Non-pigmented ciliary epithelial cell (primary cell): ENCODE measurements around the gene SSPN.

ENCODE experiments used
- DNase-seq: peaks from one replicate; pipeline ENCODE4 v3.0.0-alpha.2; 2010; ENCODE audit warnings: low read depth

SSPN gene

DNA sequence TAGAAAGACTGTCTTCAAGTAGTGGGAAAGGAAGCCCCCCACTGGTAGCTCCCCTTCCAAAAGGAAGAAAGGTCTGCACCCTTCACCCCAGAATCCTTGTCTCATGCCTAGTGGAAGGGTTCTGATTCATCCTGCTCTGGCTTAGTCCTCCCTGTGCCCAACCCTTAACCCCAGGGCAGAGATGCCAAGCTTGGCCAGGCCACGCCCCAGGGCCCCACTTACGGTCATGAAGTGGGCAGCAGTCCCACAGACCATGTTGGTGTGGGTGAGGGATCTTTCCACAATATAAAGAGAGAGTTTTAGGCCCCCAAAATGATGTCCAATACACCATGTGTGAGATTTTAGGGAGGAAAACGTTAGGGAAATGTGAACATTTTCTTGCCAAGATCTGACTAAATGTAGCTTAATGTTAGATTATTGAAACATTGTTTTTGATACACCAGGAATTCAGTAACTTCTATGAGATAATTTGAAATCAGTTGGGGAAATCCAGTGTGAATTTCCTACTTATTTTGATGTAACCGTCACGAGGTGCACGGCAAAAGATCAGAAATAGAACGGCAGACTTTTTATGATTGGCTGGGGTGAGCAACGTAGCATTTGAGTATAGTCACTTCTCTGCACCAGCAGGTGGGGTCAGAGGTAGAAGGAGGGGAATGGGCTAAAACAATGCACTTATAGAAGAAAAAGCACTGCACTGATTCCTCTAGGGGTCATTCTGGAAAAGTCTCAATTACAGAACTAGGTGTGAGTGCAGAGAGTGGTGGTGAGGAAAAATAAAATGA lies 8.2 kb upstream of the SSPN start:
- DNase-seq, result no peak

DNA sequence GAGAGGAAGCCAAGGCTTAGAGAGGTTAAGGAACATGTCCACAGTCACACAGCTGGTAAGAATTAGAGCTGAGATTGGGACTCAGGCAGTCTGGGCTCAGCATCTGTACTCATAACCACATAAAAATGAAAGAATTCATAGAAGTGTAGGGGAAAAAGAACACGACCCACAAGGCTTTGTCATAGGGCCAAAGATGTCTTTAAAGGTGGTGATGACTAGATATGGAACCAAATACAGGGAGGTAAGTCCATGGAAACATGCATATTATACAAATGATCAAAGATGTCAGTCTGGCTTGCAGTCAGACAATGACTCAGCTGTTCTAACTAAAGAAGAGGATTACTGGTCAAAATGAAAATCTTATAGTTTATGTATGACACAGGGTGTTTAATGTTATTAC lies 7.2 kb upstream of the SSPN start:
- DNase-seq, result peak; percentile 73

DNA sequence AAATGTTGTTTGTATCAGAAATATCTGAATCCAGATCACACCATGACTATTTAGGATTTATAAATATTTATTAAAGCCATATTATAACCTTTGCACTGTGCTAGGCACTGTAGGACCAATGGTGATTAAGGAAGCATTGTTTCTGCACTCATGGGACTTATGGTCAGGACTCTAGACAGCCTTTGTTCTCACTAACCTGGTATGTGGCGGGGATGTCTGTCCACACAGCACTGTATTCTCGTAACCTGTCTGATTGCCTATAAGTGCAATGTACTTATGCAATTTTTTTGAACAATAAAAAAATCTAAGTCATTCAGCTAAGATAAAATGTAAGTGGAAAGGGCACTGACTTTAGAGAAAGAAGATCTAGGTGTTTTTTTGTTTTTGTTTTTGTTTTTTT lies 6.7 kb upstream of the SSPN start:
- DNase-seq, result no peak

DNA sequence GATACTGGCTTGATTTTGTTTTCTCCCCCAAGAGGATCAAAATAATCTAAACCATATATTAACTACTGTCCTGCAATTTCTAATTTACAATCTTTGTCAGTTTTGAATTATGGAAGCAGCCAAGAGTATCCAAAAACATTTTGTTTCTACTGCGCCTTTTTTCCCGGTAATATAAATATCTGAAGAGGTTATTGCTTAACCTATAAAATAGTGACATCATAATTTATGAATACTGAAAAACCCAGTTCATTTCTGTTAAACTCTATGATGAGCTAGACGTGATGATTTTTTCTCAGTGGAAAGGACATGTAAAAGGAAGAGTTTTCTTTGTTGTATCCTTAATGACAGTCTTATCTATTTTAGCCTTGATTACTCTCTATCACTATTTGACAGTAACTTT lies 3.2 kb upstream of the SSPN start:
- DNase-seq, result no peak

DNA sequence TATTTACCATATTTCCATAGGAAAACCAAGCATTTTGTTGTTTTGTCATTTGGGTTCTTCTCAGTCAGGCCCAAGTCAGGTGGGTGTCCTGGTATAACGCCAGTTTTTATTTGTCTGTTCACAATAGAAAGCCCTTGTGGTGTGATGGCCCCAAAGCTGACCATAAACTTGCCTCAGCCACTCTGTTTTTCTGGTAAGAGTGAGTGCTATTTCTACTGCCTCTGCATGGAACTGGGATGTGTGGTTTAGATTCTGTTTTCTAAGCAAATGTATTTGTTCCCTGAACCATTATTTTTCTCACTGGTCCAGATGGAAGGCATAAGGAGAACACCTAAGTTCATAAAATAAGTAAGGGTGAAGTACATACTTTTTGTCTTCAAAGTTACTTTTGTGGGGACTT lies 1.8 kb upstream of the SSPN start:
- no peak for DNase-seq

DNA sequence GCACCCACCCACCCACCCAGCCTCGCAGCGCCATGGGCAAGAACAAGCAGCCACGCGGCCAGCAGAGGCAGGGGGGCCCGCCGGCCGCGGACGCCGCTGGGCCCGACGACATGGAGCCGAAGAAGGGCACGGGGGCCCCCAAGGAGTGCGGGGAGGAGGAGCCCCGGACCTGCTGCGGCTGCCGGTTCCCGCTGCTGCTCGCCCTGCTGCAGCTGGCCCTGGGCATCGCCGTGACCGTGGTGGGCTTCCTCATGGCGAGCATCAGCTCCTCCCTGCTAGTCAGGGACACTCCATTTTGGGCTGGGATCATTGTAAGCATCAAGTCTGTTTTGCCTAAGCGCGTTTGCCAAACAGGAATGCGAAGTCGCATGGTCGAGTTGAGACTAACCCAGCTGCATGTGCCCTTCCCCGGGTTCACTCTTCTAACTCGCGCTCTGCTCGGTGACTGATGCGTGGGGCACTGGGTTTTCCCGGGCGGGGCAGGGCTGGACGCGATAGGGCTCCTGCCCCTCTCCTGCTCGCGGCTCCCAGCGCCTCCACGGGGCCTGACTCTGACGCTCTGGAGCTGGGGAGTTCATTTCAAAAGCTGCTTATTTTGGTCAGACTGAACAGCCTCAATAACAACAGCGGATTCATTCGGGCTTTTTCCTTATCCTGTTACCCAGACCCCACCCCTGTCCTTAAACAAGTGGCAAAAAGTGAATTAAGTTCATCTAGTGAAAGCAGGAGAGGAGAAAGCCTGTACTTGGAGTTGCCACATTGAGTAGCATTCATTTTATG lies 458 bp downstream of the SSPN start:
- no peak for DNase-seq

DNA sequence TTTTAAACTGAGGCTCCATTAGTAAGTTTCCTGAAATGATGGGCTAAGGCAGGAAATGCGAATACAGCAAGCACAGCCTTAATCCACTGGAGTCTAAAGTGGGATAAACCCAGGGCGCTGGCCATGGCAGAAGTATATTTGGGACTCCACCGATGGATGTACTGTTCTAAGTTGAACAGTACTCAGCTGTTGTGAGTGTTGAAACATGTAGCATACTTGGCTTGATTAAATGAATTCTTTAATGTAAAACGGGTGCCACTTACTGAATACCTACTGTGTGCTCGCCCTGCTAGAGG lies 996 bp downstream of the SSPN start:
- DNase-seq, result no peak

DNA sequence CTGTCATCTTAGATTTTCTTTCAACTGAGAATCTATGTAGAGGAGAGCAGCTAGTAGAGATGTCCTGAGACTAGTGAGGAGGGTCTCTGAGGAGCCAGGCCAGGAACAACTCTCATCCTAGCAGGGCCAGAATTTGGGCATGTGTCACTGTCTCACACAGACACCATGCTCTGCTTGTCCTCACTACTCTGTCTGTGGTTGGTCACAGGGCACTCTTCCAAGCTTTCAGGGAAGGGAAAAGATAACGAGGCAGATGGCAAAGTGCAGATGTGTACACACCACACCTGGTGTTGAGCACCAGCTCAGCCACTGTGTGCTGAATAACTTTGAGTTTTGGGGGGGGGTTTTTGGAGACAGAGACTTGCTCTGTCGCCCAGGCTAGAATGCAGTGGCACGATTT lies 2.5 kb downstream of the SSPN start:
- DNase-seq, result no peak

DNA sequence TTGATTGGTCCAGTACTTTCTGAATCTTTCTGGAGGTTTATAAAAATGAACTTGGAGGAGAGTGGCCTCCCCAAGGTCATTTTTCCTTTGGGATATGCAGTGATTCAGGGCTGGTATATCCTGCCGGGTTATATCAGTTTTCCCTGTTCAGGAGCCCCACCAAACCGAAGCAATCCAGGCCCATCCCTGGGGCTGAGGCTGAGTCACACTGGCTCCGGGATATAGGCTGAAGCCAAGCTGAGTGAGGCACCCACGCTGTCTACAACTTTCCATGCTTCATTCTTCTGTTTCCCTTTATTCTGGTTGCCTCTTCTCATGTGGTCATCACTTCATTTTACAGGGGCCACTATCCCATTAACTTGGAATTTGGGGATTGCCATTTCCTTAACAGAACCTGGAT lies 3.4 kb downstream of the SSPN start:
- DNase-seq, result no peak

DNA sequence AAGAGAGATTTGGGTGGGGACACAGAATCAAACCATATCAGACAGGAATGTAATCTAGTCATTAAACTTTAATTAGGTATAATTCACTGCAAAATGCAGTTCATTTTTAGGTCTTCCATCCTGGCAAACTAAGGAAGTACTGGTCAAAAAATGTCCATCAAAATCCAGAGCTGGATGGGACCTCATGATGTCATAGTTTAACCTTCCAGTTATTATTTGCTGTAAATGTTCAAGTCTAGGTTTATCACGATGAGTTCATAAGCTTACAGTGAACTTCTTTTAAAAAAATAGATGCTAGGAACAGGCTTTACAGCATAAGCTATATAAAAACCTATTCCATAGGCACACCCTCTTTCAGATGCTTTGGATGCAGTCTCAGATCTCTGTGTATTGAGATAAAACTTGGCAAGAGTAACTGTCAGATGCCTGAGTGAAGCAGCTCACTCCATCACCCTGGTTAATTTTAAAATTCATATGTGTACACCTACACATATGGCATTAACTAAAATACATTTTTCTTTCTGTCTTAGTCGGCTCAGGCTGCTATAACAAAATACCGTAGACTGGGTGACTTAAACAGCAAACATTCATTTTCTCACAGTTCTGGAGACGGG lies 7.9 kb downstream of the SSPN start:
- DNase-seq, result no peak

DNA sequence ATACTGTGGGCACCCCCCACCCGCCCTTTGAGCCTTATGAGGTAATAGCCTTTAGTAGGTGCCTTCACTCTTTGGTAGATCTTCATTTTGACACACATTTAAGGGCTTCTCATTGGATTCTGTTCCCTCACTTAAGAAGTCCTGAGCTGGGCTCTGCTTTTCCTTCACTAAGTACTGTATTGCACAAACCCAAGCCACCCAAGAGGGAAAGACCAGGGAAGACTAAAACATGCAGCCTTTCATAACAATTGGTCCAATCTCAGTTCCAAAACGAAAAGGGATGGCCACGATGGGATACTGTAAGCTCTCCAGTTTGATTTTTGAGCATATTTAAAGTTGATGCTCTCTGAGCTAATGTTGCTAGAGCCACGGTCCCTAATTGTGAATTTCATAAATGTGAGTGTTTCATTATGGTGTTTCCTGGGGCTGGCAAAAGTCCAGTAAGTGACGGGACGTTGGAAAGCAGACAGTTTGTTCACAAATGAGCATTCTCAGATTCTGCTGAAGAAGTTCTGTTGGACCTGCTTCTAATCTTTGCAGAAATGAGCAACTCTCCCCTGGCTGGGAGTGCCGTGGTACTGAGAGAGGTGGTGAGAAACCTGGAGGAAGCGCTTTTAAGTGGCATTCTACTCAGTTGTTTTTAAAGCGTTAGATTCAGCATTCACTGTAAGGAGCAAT lies 9.4 kb downstream of the SSPN start:
- DNase-seq, result no peak

DNA sequence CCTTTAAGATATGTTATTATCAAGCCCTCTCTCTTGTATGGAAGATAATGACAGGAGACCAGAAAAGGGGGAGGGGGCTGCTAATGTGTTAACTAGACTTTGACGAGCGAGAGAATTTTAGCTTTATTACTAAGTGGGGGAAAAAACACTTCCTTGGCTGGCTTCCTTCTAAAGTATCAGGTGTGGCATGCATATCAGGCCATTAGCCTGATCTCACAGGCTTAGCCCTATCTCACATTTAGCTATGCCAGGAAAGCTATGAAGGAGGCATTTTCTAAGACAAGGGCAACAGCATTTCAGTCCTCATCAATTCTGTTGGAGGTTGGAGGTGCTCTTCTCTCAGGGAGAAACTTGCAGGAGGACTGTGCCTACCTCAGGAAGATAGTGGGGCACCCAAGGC lies 9.9 kb downstream of the SSPN start:
- no peak for DNase-seq

DNA sequence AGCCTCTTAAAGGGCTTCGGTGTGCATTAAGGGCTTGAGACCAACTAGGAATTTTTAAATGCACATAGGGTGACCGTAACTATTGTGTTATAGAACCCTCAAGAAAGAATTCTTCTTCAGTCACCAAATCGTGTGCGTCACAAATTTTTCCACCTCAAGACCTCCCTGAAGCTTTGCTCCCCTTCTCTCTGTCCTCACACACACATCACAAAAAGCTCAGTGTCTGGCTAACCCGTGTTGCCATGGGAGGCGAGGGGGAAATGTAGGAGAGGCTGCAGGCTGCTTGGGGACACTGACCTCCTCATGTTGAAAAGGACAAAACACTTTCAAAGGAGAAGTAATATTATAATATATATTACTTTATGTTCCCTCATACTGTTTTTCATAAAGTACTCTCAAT lies 10.6 kb downstream of the SSPN start:
- DNase-seq, result no peak

DNA sequence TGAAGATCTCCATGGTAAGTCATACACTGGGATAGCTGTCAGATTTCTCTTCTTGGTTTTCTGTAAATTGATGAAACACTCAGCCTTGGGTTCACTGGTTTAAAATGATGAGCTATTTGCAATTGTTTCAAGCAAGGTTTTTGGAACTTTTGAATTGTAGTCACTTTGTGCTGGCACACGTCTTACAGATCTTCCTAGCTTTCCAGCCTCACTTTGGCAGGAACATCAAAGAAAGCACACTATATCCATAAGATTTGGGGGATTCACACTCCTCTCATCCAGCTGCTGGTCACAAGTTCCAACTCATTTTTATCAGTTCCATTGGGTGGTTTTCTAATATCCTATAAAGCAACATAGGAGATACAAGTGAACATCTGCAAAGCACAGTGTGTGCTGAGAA lies 16.0 kb downstream of the SSPN start:
- no peak for DNase-seq

DNA sequence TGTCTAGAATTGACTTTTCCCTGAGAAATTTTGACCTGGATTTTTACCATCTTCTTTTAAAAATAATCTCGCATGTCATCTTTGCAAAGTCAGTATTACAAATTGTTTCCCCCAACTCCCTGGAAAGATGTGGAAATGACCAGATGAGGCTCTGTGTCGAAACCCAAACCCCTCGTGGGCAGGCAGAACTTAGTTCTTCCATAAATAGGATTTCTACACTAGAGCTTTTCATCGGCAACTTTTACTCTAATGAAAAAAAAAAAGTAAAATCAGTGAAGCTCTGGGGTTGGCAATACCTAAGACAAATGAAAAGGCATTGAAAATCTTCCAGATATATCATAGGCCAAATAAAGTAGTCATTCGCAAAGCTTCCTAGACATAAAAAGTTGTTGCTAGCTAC lies 17.0 kb downstream of the SSPN start:
- DNase-seq, result no peak

DNA sequence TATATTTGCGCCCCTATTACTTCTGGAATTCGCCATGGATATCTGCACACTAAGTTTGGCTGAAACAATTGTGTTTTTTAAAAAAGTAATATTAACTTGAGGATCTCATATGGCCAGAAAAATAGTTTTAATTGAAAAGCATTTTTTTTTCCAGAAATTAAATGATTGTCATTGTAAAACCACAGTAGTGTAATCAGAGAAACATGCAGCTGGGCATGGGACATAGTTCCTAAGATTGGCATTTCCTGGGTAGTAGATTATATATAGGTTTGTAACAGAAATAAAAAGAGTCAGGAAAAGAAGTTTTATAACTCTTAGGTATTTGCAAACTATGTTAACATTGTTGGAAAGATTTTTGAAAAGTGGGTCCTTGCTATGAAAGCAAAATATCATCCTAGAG lies 17.6 kb downstream of the SSPN start:
- no peak for DNase-seq

DNA sequence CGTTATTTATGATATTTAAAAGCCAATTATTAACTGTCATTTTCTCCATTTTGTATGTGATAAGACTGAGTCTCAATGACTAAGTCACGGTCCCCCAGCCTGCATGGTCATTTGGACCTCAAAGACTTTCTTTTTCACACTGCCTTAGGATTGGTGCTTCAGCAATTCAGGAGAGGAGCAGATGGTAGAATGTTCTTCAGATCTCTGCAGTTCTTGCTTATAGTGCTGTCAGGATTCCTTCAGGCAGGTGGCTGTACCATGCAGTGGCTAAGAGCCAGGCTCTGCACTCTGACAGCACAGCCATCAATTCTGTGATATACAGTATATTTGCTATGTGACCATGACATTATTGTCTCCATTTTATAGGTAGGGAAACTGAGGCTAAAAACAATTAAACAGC lies 18.7 kb downstream of the SSPN start:
- DNase-seq, result no peak

DNA sequence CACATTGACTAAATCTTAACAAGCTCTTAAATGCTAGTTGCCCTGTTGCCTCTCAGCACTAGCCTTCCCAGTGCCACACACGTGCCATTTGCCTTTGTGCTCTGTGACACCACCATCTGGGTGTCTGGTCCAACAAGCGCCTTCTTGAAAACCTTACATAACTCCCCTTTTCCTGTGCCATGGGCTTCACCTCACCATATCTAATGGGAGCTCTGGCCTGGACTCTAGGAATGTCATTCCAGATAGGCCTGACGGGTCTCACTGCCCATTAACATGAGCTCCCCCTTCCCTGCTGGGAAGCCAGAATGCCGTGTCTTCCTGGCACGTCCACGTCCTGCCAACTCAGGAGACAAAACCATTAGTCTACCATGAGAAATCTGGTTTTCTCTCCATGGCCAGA lies 24.4 kb downstream of the SSPN start:
- no peak for DNase-seq

DNA sequence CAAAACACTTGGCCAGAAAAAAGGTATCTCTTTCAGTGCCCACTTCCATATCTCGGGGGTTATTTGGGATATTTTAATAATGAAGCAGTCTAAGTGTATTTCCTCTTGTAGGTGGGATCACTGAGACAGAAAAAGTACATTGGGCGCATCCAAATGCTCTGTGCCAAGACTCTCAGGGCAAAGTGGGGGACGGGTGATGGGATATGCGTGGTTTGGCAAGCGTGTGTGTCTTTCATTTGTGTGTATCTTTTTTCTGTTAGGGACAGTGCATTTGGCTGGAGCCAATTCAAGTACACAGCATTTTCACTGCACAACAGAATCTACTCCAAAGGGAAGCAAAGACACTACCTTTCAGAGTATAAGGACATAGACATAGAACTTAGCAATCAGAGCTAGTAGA lies 29.3 kb downstream of the SSPN start:
- no peak for DNase-seq

DNA sequence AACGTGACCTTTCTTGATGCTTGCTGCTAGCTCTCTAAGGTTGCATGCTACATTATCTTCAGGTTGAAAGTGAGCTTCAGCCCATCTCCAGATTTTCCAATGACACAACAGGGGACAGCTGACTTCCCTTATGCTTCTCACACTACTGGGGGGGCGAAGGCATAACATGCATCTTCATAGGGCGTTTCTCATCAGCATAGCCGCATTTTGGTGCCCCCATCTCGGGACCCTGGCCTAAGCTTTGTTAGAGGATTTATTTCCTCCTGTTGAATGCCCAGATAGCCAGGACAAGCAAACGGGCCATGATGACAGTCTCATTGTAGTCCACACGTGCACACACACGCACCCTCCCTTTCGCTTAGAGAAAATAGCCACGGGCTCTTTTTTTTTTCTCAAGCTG lies 30.7 kb downstream of the SSPN start:
- DNase-seq, result no peak

DNA sequence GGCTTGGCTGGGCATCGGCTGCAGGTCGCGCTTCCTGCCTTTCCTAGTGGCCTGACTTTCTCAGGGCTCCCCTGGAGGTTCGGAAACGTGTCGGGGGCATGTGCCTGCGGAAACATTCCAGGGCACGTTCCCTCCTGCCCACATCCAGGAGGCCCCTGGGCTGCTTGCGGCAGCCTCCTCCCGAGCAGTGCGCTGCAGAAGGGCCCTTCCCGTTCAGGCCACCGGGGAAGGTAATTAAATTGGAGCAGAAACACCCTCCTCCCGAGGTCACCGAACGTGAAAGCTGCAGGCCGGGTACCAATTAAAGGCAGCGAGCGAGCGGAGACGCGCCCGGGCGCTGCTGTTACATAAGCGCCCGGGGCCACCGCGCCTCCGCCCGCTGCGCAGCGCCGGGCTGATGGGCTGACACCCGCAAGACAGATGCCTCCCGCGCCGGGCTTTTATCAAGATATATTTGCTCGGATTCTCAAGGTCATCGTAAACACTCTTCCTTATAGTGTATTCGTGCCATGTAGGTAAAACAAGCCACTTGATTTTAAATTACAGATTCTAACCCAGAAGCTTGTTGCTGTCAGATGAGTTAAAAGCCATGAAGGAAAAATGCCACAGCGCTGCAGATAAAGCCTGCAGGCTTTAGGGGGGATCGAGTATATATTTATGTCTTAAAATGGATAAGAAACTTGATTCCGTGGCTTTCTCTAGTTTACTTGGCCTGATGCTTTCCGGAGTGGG lies 31.4 kb downstream of the SSPN start:
- DNase-seq, result no peak

DNA sequence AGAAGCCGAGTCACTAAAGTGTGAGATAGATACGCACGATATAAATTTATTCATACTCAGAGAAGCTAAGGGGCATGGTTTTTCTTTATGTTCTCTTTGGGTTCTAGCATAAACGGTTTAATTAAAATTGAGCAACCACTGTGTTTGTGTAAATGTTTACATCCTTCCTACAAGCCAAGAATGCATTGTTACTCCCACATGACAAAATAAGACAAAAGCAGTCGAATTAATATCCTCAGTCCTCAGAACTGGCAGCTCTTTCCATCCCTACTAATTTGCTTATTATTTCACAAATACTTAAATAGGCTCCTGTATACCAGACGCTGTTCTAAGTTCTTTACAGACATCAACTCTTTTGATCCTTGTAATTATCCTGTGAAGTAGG lies 32.0 kb downstream of the SSPN start:
- no peak for DNase-seq
